Measurements from ENCODE around the gene EPS8. TPM values are rescaled to one million over a fixed set of nuclear protein-coding genes. Genes with fewer than 3 reads are reported as not detected.

EPS8 gene

DNA sequence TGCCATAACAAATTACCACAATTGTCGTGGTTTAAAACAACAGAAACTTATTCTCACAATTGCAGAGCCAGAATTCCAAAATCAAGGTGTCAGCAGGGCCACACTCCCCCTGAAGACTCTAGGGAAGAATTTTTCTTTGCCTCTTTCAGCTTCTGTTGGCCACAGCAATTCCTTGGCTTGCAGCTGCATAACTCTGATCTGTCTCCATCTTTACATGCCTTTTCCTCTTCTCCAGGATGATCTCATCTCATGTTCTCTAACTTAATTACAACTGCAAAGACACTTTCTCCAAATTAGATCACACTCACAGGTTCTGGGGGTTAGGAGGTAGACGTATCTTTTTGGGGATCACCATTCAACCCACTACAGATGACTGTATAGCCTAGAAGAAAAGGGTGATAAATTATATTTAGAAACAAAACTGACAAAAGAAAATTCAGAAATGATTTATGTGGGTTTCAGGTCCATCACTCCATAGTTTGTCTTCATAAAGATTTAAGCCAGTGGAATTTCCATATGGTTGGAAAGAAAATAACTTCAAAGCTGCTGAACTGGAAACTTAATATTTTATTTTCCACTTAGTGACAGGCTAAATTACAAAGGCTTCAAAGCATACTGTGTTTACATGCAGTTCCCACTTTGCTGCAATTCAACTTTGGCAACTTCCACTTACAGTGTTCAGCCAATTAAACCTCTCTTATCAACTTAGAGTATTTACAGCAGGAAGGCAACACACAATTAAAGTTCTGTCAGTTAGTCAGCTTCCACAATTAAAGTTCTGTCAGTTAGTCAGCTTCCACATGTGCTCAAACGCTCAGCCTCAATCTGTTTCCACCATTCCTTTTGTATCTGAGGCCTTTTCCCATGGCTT is 213.3 kb downstream of the EPS8 start:
- DNase-seq (ENCODE audit: low spot score): no peak
- Histone ChIP-seq H2BK120ac (ENCODE audit: low read depth, low read length) (no peak overlapping the region), H3K4me3 (ENCODE audit: low read length in 2 of 2) (no peak overlapping the region), H4K8ac (ENCODE audit: low read depth, low read length) (no peak overlapping the region), H3K4me1 (ENCODE audit: control insufficient read depth in 2 of 2, insufficient read depth in 1 of 2, low read depth in 1 of 2, low read length in 2 of 2) (peaks cover 0 to 2% of the 10 kb centered on the region in 2 donors), H3K79me1 (ENCODE audit: low read depth, low read length) (no peaks in the 10 kb centered on the region), H3K4ac (ENCODE audit: low read length) (no peak overlapping the region), H3K23ac (ENCODE audit: low read depth, low read length, poor library complexity) (no peak overlapping the region), H2AFZ (ENCODE audit: low read length) (no peak overlapping the region), H3K4me2 (ENCODE audit: insufficient read depth, low read length, poor library complexity, severe bottlenecking) (no peak overlapping the region), H3K14ac (ENCODE audit: low read length) (no peak overlapping the region), H3K18ac (ENCODE audit: low read length) (no peak overlapping the region), H2BK5ac (ENCODE audit: low read length) (no peak overlapping the region), H4K91ac (ENCODE audit: low read depth, low read length, poor library complexity) (no peak overlapping the region), H2BK15ac (ENCODE audit: low read length) (no peak overlapping the region), H3K27ac (replicated peaks; ENCODE audit: low read length) (no peak overlapping the region), H2BK12ac (ENCODE audit: low read length) (no peak overlapping the region), H3K9ac (ENCODE audit: low read depth, low read length, poor library complexity) (no peak overlapping the region), H3K9me3 (replicated peaks in 1 of 2; ENCODE audit: control insufficient read depth in 2 of 2, insufficient read depth in 1 of 2, low read depth in 1 of 2, low read length in 2 of 2) (no peaks in the 10 kb centered on the region), H2AK5ac (ENCODE audit: low read depth, low read length) (no peak overlapping the region), H3K27me3 (ENCODE audit: control insufficient read depth in 3 of 3, insufficient read depth in 3 of 3, low read depth in 1 of 3, low read length in 3 of 3) (peaks cover 0 to 16% (median 0%) of the 10 kb centered on the region in 3 experiments), H3K36me3 (replicated peaks in 1 of 2; ENCODE audit: control insufficient read depth in 2 of 2, insufficient read depth in 2 of 2, low read length in 2 of 2) (no peaks in the 10 kb centered on the region)
- WGBS, 2 donors (ENCODE audit: extremely low coverage in 2 of 2, insufficient read length in 2 of 2, insufficient replicate concordance in 1 of 2): no CpG with 5 or more reads among the region's 3 CpGs

DNA sequence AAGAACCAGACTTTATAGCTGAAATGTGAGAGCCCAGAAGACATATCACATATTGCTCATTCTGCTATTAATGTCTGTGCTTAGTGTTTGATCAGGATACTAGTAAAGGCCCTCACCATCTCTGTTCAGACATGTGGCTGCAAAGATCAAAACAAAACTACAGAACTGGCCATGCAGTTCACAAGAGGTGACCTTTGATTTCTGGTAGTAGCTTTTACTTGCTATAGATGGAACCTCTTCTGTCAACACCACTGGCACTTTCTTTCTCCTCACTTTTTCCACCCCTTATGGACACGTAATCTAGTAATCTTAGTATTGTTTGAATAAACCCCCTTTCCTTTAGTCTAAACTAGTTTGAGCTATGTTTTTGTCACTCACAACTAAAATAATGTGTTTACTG is 214.8 kb downstream of the EPS8 start:
- WGBS, 2 donors (ENCODE audit: extremely low coverage in 2 of 2, insufficient read length in 2 of 2, insufficient replicate concordance in 1 of 2): no CpG with 5 or more reads among the region's 1 CpG
- H3K14ac ChIP-seq (ENCODE audit: low read length): no peak overlapping the region

More for the DNA sequence above, 214.8 kb downstream of the EPS8 start:
- H3K4me2 ChIP-seq (ENCODE audit: insufficient read depth, low read length, poor library complexity, severe bottlenecking): no peak overlapping the region
- no peaks in the 10 kb centered on the region for H3K36me3 ChIP-seq (replicated peaks in 1 of 2; ENCODE audit: control insufficient read depth in 2 of 2, insufficient read depth in 2 of 2, low read length in 2 of 2)
- H3K27me3 ChIP-seq (ENCODE audit: control insufficient read depth in 3 of 3, insufficient read depth in 3 of 3, low read depth in 1 of 3, low read length in 3 of 3): peaks cover 0 to 16% (median 0%) of the 10 kb centered on the region in 3 experiments
- no peak overlapping the region for H3K18ac ChIP-seq (ENCODE audit: low read length)
- no peak overlapping the region for H2AK5ac ChIP-seq (ENCODE audit: low read depth, low read length)
- H3K27ac ChIP-seq (replicated peaks; ENCODE audit: low read length): no peak overlapping the region
- no peak overlapping the region for H2AFZ ChIP-seq (ENCODE audit: low read length)
- H2BK12ac ChIP-seq (ENCODE audit: low read length): no peak overlapping the region
- H3K4me3 ChIP-seq (ENCODE audit: low read length in 2 of 2): no peak overlapping the region
- H3K4ac ChIP-seq (ENCODE audit: low read length): no peak overlapping the region
- H3K9ac ChIP-seq (ENCODE audit: low read depth, low read length, poor library complexity): no peak overlapping the region
- no peak overlapping the region for H2BK15ac ChIP-seq (ENCODE audit: low read length)
- H3K23ac ChIP-seq (ENCODE audit: low read depth, low read length, poor library complexity): no peak overlapping the region
- no peak overlapping the region for H2BK120ac ChIP-seq (ENCODE audit: low read depth, low read length)
- no peaks in the 10 kb centered on the region for H3K9me3 ChIP-seq (replicated peaks in 1 of 2; ENCODE audit: control insufficient read depth in 2 of 2, insufficient read depth in 1 of 2, low read depth in 1 of 2, low read length in 2 of 2)
- peaks cover 0 to 2% of the 10 kb centered on the region in 2 donors for H3K4me1 ChIP-seq (ENCODE audit: control insufficient read depth in 2 of 2, insufficient read depth in 1 of 2, low read depth in 1 of 2, low read length in 2 of 2)
- no peaks in the 10 kb centered on the region for H3K79me1 ChIP-seq (ENCODE audit: low read depth, low read length)
- H4K8ac ChIP-seq (ENCODE audit: low read depth, low read length): no peak overlapping the region
- DNase-seq (ENCODE audit: low spot score): no peak
- no peak overlapping the region for H4K91ac ChIP-seq (ENCODE audit: low read depth, low read length, poor library complexity)
- no peak overlapping the region for H2BK5ac ChIP-seq (ENCODE audit: low read length)

Small RNA genes within 50 kb of the gene (small RNA-seq; reads per million reads assigned to genes)
- gene RNU6-251P (ENCODE audit: insufficient read depth): not detected

Data from neuronal stem cell (in vitro differentiated cells).